SKM-1 treated with dmso at 0.1 percent for 144 hours (cell line): Measurements from ENCODE around the gene GRIP1.

Source experiments
- DNase-seq: peaks from one replicate; lab custom pipeline; 2025; ENCODE audit not compliant: unreplicated experiment; lab: John Stamatoyannopoulos, UW

The GRIP1 gene

DNA sequence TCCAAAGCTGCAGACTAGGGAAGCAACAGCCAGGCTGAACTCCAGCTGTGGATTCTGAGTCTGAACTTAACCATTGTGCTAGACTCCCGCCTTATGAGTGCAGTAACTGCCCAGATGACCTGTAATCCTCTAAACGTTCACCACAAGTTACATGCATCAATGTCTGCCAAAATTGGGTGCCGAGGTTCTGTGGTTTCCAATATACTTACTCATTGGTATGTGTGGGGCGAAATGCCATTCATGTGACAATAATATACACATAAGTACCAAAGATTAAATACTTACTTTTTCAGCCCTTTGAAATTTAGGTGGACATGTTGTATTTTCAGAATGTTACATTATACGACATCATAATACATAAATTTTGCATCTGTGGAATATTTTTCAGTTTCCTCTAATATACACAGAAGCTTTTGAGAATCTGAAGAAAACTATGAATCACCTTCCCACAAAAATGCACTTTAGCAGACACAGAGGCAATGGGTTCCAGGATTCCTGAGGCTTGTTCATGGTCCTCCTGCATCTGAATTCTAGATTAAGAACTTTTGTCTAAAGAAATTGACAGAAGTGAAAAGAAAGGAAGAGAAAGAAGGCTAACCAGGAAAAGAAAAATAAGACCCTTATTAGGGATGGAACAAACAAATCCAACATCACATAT lies 31.7 kb downstream of the GRIP1 start:
- no peak for DNase-seq

DNA sequence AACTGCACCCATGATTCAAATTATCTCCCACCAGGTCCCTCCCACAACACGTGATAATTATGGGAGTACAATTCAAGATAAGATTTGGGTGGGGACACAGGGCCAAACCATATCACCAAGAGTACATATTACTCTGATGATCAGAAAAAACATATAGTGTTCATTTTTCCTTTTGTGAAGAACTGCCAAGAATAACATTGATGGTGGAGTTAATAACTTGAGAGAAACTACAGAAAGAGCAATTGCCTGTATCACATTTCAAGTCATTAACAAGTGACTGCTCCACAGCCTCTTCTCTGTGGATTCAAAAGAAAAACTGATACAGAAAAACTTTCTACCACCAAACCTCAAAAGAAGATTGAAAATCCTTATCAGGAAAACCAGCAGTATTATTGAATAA lies 34.7 kb downstream of the GRIP1 start:
- no peak for DNase-seq

DNA sequence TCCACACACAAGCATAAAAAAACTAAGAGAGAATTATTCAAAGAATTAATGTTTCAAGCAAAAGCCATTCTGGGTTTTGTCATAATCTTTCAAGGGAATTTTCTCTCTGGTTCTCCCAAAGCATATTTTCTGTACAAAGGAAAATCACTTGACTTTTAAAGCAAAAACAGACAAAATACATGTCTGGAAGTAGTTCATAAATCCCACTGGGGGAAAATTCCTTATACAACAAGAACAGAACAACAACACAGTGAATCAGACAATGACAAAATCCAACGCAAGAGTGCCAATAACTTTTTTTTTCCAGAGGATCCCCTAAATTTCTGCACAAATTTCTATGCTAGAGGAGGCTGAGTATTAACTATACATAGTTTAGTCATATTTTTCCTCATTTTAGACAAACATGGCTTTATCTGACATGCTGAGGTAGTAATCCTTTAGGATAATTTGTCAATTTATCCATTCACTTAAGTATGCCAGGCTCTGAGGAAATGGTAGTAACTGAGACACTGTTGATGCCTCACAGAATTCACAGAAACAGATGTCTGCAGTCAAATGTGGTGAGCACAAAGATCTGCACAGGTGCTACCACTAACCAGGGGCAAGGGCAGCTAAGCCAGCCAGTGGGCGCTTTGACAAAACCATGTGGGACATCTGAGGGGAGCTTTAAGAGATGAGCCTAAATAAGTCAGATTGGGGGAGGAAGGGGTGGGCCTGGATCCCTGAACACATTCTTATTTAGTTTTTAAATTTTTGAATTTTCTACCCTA lies 38.0 kb downstream of the GRIP1 start:
- no peak for DNase-seq

DNA sequence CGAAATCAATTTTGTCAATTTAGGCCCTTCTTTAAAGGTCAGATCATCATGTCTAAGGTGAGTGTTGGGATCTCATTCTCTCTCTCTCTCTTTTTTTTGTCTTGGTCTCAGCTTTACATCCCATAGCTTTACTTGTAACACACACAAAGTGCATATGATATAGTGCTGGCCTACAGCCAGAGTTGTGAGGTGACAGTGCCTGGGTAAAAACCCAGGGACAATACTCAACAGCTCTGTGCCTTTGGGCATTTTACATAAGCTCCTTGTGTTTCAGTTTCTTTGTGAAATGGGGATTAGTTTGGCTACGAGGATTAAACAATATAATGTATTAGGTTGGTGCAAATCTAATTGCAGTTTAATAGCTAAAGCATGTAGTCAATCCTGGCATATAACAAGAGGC lies 40.2 kb downstream of the GRIP1 start:
- DNase-seq: no peak

DNA sequence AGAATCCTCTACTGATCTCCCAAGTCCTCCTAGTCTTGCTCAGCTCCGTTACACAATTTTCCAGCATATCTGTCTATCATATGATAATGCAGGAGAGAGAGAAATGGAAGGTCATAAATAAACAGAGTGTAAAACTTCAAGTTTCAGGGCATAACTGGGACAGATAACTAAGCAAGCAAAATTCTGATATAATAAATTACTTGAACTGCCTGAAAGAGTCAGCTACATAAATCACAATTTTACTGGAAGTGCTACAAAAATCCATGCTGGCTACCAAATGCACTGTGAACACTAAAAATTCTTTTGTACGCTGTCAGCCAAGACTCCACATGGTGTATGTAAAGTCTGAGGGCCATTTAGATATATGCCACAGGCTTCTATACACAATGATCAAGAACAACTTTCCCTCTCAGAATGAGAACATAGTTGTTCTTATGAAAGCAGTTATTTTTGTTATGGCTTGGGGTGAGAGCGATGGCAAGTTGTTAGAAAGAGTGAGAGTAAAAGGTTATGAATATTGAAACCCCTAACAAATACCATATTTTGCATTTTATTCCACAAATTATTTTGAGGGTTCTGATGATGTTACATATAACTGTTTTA lies 41.1 kb downstream of the GRIP1 start:
- no peak for DNase-seq

DNA sequence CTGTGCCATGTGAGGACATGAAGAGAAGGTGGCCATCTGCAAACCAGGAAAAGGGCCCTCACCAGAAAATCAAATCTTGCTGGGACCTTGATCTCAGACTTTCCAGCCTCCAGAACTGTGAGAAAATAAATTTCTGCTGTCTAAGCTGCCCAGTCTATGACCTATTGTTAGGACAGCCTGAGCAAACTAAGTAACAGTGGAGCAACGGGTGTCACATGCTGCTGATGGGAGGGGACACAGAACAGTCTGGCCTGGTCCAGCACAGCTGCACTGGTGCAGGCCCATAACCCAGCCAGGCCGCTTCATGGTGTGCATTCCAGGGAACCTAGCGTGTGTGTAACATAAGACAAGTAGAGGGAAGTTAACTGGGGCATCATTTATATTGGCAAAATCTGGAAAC lies 42.1 kb downstream of the GRIP1 start:
- DNase-seq: no peak

DNA sequence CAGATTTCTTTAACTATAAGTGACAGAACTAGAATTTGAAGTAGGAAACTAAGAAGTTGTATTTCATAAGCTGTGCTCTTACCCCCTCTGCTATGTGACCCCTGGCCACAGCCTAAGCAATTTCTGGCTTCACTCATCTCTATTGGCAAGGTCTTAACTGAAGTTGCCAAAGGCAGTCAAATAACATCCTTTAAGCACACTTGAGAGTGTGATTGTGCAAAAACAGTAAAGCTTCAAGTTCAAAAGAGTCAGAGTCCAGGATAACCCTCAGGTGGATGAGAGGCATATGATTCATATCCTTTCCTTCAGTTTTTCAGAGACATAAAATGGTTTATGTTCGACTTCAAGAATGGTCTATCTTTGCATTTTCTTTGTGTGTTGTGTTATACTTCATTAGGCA lies 45.2 kb downstream of the GRIP1 start:
- no peak for DNase-seq

DNA sequence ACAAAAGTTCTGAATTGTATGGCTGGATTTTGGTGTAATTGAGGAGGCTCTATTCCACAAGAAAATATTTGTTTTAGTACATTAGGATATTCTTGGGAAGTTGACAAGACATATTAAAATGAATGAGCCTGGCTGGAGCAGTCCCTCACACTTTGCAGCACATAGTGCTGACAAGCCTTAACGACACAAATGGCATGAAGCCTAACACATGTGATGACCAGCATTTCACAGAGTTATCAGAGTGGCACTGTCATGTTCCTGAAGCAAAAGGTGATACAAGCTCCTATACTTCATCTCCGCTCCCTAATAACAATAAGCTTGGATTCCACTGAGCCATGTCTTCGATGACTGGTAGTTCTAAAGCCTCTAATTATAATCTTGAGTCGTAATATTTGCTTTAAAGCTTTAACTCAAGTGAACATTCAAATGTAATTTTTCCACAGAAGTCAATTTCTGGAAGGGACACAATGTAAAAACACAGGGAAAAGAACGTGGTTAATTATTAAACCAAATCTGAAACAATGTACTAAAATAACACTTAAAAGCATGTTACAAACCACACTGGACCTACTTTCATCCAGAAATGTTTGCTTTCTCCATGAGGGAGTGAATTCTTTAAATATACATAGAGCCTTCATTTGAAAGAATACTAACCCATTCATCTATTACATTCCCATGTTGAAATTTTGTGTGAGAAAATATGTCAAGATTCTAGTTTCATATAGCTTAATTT lies 49.6 kb downstream of the GRIP1 start:
- no peak for DNase-seq

DNA sequence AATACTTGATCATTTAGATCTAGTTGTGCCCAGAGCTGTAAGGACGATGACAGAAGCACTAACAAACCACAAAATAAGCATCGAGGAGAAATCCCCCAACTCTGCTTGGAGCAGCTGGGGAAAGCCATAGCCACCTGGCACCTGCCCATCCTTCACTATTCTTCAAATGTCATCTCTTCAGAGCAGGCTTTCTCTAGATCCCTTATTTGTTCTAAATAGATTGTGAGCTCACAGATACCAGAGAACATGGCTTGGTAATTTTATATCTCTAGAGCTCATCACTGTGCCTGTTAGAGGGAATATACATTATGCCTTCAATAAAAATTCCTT lies 50.9 kb downstream of the GRIP1 start:
- DNase-seq: no peak

DNA sequence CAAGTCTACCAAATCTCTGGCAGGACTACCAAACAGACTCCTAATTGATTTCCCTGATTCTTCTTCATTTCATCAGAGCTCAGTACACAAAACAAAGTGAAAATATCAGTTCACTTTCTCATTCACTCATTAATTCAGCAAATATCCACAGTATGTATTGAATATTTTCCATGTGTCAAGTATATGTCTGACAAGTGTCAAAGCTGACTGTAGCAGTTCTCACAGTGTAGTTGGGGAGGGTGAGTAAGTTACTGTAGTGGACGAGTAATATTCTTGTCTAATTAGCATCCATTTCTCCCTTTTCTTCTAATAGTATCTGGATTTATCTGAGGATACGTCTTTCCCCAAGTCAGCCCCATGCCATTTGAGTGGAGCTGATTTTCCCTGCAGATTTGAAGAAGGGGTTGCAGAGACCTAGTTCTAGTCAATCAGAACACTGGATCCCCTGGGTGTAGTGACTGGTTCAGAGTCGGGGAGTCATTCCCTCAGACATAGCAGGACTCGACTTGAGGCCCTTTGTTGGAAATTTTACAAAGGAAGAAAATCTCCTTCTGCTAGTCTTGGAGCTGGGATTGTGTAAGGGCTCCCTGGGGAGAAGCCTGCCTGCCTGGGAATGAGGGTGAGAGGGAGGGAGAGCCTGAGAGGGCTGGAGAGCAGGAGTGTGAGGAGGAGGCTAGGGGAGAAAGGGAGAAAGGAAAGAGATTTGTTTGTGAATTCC lies 51.4 kb downstream of the GRIP1 start:
- DNase-seq: no peak

DNA sequence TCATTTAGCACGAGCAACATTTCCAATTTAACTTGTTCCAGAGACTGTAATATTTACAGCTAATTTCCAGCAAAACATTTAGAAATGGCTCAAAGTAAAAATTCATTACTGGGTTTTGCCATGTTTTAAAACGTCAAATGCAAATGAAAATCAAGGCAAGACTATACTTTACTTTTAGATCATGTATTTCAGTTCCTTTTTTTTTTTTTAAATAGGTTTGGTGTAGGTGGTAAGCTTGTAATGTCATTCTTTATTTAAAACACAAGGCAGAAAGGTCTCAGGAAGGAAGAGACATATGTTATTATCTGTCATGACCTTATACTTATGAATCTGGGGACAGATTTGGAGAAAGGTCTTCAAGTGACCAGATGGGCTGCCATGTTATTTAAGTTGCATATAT lies 54.1 kb downstream of the GRIP1 start:
- DNase-seq: no peak

DNA sequence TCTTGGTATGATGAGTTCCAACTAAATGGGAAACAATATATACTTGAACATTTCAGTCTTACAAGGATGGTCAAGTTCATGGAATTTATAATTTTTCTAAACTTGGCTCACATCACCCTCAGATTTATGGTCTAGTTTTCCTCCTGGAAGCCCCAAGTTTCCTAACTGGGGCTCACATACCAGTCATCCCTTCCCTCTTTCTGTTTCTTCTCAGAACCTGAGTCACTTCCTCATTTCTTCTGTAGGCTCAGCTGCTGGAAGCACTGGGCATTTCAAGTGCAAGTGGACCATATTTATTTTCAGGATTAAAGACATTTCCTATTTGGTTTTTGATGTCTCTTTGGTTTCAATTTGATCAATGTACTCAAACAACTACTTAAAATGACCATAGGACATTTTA lies 55.4 kb downstream of the GRIP1 start:
- no peak for DNase-seq

DNA sequence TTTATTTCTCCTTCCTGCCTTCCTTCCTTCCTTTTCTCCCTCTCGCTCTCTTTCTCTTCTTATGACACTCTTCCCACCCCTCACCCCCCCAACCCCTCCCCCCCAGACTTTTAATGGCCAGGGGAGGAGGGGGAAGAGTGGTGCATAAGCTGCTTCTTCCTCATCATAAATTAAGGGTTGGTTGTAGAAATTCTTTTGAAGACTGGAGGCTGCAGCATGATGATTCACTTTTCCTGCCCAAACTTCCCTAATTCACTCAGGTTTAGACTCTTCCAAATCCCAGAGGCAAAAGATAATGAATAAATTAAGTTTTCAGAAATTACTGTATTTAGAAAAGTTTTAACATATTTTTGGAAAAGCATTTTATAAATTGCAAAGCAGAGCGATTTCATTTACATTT lies 58.2 kb downstream of the GRIP1 start:
- DNase-seq: peak; percentile 1

DNA sequence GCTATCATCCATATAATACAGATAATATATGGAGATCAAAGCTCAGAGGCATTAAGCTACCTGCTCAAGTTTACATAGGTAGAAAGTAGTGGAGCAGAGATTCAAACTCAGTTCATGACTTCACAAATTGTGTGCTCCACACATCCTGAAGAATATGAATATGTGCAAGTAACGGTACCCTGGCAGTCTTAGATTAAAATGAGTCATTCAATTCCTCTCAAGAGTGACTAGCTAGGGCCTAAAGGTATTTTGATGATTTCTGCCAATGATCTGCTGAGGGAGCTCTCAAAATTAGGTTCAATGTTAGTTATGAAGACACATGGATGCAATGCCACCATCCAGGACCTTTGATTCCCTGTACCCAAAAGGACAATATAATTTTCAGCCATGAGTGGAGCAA lies 58.9 kb downstream of the GRIP1 start:
- no peak for DNase-seq

DNA sequence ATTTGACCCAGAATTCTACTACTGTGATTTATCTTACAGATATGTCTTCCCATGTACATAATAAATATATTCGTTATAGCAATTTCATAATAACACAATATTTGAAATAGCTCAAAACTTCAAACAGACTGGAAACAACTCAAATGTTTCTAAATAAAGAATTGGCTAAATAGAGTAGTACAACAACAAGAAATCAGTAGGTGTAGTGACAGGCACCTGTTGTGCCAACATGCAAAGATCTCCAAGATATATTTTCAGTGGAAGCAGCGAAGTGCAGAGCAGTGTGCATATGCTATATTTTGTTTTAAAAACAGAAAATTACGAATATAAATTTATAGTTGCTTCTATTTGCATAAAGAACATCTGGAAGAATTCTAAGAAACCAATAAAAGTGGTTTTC lies 60.9 kb downstream of the GRIP1 start:
- no peak for DNase-seq

DNA sequence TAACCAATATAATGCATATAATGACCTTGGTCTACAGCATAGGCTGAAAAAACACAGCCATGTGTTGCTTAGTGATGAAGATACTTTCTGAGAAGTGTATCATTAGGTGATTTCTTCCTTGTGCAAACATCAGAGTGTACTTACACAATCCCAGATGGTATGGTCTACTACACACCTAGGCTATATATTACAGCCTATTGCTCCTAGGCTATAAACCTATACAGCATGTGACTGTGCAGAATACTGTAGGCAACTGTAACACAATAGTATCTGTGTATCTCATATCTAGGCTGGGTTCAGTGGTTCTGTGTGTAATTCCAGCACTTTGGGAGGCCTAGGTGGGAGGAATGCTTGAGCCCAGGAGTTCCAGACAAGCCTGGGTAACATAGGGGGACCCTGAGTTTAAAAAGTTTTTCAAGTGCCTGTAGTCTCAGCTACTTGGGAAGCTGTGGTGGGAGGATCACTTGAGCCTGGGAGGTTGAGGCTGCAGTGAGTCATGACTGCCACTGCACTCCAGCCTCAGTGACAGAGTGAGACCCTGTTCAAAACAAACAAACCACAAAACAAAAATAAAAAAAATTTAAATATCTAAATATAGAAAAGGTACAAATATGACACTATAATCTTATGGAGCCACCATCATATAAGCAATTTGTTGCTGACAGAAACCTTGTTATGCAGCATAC lies 66.6 kb downstream of the GRIP1 start:
- DNase-seq: no peak

DNA sequence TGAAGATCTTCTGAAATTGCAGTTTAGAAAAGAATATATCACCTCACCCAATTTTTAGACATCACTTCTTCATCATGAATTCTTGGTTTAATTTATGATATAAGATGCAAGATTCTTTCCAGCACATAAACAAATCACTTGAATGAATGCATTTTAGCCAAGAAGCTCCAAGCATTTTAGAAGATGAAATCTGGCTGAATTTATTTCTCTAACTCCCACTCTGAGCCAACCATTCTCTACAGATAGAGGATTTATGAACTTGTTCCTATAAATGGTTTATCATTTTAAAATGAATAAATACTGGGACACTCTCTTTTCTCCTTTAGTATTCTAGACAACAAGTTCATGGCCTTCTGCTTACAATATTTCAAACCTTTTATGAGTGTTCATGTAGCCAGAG lies 71.7 kb downstream of the GRIP1 start:
- no peak for DNase-seq

DNA sequence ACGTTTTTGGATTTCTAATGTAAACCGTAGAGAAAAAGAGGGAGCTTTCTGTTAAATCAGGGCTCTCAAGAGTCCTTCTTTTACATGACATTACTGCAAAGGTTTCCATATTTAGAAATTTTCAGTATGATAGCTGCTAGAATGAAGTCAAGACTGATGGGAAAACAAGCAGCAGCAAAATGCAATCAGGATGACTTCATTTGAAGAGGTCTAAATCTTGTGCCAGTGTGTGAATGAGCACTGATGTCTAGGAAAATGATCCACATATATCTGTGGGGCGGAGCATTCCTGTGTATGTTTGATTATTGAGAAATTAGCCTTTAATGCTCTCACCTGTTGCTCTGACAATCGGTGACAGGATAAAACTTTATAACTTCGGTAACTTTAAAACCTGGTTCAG lies 73.6 kb downstream of the GRIP1 start:
- no peak for DNase-seq

DNA sequence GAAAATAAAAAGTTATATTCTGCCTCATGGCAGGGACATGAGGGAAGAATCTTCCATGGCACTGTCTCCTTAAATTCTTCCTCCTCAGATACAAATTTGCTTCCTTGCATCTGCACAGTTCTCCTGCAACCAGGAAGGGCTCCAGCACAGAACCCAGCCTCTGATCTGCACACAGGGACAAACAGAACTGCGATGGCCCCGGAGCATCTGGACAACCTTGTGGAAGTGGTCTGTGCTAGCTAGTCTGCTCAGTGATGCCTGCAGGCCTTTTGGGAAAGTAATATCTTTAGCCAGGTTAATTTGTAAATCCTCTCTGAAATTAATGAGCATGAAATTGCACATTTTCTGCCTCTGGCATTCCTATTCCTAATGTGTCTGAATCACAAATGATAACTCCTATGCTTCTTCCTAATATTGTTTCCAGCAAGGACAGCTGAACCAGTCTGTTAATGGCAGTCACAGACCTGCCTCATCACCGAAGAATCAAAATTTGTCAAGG lies 74.8 kb downstream of the GRIP1 start:
- no peak for DNase-seq

DNA sequence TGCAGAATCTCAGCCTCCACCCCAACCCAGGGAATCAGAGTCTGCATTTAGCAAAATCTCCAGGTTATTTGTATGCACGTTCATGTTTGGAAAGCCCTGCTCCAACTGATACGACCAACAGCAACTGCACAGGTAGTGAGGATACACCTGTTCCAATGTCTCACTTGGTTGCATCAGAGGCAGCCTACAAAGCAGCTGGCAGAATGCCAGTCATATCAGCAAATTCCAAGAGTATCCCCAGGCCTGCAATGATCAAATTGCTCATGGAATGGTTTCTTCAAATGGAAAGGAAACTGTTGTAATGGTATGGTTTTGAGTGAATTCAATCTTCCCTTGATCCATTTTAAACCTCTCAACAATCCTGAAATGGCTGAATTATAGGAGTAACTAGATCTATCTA lies 75.4 kb downstream of the GRIP1 start:
- no peak for DNase-seq
